NT2/D1 (cell line): Measurements from ENCODE around the gene CYTIP.

Source experiments
- SUZ12 ChIP-seq: IDR thresholded peaks from 2 replicates; pipeline ENCODE4 v1.6.1; 2011; ENCODE audit not compliant: insufficient read length, insufficient read depth; ENCODE audit errors: extremely low read depth
- YY1 ChIP-seq: IDR thresholded peaks from 2 replicates; pipeline ENCODE4 v1.6.1; 2011; ENCODE audit not compliant: insufficient read length, insufficient read depth
- ZNF274 ChIP-seq: IDR thresholded peaks from 2 replicates; pipeline ENCODE4 v1.6.1; 2011; ENCODE audit warnings: mild to moderate bottlenecking, low read depth, low read length

GRCh38 chr2:157440404-157441071, 3.4 kb downstream of the CYTIP start:
- no peak for TF ChIP-seq ZNF274
- TF ChIP-seq SUZ12: no peak
- TF ChIP-seq YY1: no peak
